SK-N-SH (cell line): Measurements from ENCODE around the gene DHX16. TPM values are rescaled to one million over a fixed set of nuclear protein-coding genes. Genes with fewer than 3 reads are reported as not detected.

Experiments used
- CTCF ChIA-PET: fragments of 300-600, 350-600 bp; formaldehyde crosslinking; extraction: SDS; loops from one replicate; lab custom pipeline; 2021; lab: Yijun Ruan, JAX
- POLR2A ChIA-PET: fragments of 350-600 bp; sonication (Branson Sonifier 250); formaldehyde crosslinking; extraction: SDS; loops from one replicate; lab custom pipeline; 2020; ENCODE audit warnings: antibody characterized with exemption, inconsistent platforms; lab: Yijun Ruan, JAX
- DNase-seq: peaks from one replicate; pipeline ENCODE4 v3.0.0; 2012
- H2AFZ ChIP-seq: fragments of 200-600 bp; sonication (generic); 2 replicates; pipeline ENCODE4 v1.8.1; 2016; ENCODE audit warnings: antibody characterized with exemption, mild to moderate bottlenecking, low read depth
- H3F3A ChIP-seq: fragments of 200-600 bp; sonication (generic); replicated peaks from 2 replicates; pipeline ENCODE3; 2016; ENCODE audit warnings: antibody characterized with exemption, mild to moderate bottlenecking; ENCODE audit not compliant: insufficient read depth
- H3K27ac ChIP-seq, 2 experiments: fragments of 200-500 bp in 1 of 2; fragments of 200-600 bp in 1 of 2; sonication (Bioruptor generic) in 1 of 2; sonication (generic), shearing (Covaris generic) in 1 of 2; 2 replicates each; pipeline versions ENCODE4 v1.5.1 to v1.6.1; 2014 to 2016; ENCODE audit warnings: low read depth in 2 of 2, inconsistent platforms in 1 of 2, low read length in 1 of 2, mild to moderate bottlenecking in 1 of 2, mixed read lengths in 1 of 2
- H3K27me3 ChIP-seq: fragments of 200-600 bp; sonication (generic), shearing (Covaris generic); 2 replicates; pipeline ENCODE4 v1.6.1; 2016; ENCODE audit warnings: mixed run types; ENCODE audit not compliant: insufficient read depth
- H3K36me3 ChIP-seq, 2 experiments: fragments of 200-500 bp in 1 of 2; fragments of 200-600 bp in 1 of 2; sonication (Bioruptor generic) in 1 of 2; sonication (generic) in 1 of 2; replicated peaks in 1 of 2; 2 replicates each; pipeline versions ENCODE3 to v1.5.1; 2014 to 2016; ENCODE audit warnings: low read length in 1 of 2, mild to moderate bottlenecking in 1 of 2; ENCODE audit not compliant: insufficient read depth in 2 of 2, control insufficient read depth in 1 of 2
- H3K4me1 ChIP-seq, 2 experiments: fragments of 200-500 bp in 1 of 2; fragments of 200-600 bp in 1 of 2; sonication (Bioruptor generic) in 1 of 2; sonication (generic), shearing (Covaris generic) in 1 of 2; 2 replicates each; pipeline versions ENCODE4 v1.5.1 to v1.6.1; 2014 to 2016; ENCODE audit warnings: low read depth in 1 of 2, low read length in 1 of 2, mixed run types in 1 of 2; ENCODE audit not compliant: insufficient read depth in 2 of 2, control insufficient read depth in 1 of 2
- H3K4me2 ChIP-seq: fragments of 200-600 bp; sonication (generic), shearing (Covaris generic); 2 replicates; pipeline ENCODE4 v1.6.1; 2017; ENCODE audit warnings: mixed run types
- H3K4me3 ChIP-seq, 2 experiments: fragments of 200-500 bp in 1 of 2; fragments of 200-600 bp in 1 of 2; sonication (Bioruptor generic) in 1 of 2; sonication (generic), shearing (Covaris generic) in 1 of 2; 2 replicates each; pipeline versions ENCODE4 v1.5.1 to v1.8.1; 2014 to 2016; ENCODE audit warnings: low read depth in 2 of 2, inconsistent platforms in 1 of 2, low read length in 1 of 2, mild to moderate bottlenecking in 1 of 2, mixed read lengths in 1 of 2, moderate library complexity in 1 of 2
- H3K79me2 ChIP-seq: fragments of 200-600 bp; sonication (generic); 2 replicates; pipeline ENCODE4 v1.8.1; 2017; ENCODE audit warnings: mild to moderate bottlenecking; ENCODE audit not compliant: insufficient read depth
- H3K9ac ChIP-seq: fragments of 200-600 bp; sonication (generic); 2 replicates; pipeline ENCODE4 v1.6.1; 2017; ENCODE audit warnings: mixed run types
- H3K9me2 ChIP-seq: fragments of 200-600 bp; sonication (generic); 2 replicates; pipeline ENCODE4 v1.6.1; 2017; ENCODE audit warnings: mixed run types
- H3K9me3 ChIP-seq: fragments of 200-600 bp; sonication (generic); 2 replicates; pipeline ENCODE4 v1.6.1; 2017; ENCODE audit warnings: mixed run types, mild to moderate bottlenecking, moderate library complexity
- H4K20me1 ChIP-seq: fragments of 200-600 bp; sonication (generic); 2 replicates; pipeline ENCODE4 v1.6.1; 2017; ENCODE audit warnings: mild to moderate bottlenecking, mixed run types; ENCODE audit not compliant: insufficient read depth
- CTCF ChIP-seq: fragments of 200-600 bp; sonication (generic); IDR thresholded peaks from 2 replicates; pipeline ENCODE4 v1.6.1; 2017; ENCODE audit warnings: antibody characterized with exemption, mild to moderate bottlenecking, moderate library complexity
- EP300 ChIP-seq, 2 experiments: IDR thresholded peaks; 2 replicates each; pipeline versions ENCODE4 v1.4.0 to v1.6.1; 2012; ENCODE audit warnings: borderline replicate concordance in 1 of 2, low read depth in 1 of 2, low read length in 1 of 2
- FOSL2 ChIP-seq: IDR thresholded peaks from 2 replicates; pipeline ENCODE4 v1.4.0; 2012; ENCODE audit warnings: low read depth, mild to moderate bottlenecking, moderate library complexity, borderline replicate concordance
- GATA2 ChIP-seq: sonication (generic); formaldehyde crosslinking; IDR thresholded peaks from 2 replicates; pipeline ENCODE4 v1.5.0; 2020; ENCODE audit warnings: mild to moderate bottlenecking, missing genetic modification reagents
- JUND ChIP-seq: IDR thresholded peaks from 2 replicates; pipeline ENCODE4 v1.4.0; 2012
- MXI1 ChIP-seq: IDR thresholded peaks from 2 replicates; pipeline ENCODE4 v1.6.1; 2012; ENCODE audit warnings: mild to moderate bottlenecking, low read depth, low read length, improper control_type of control experiment
- NFIC ChIP-seq: IDR thresholded peaks from 2 replicates; pipeline ENCODE4 v1.4.0; 2012; ENCODE audit warnings: borderline replicate concordance
- NRF1 ChIP-seq: IDR thresholded peaks from 2 replicates; pipeline ENCODE4 v1.6.1; 2012; ENCODE audit warnings: low read depth, mild to moderate bottlenecking, low read length
- RCOR1 ChIP-seq: fragments of 150-350 bp; IDR thresholded peaks from 2 replicates; pipeline ENCODE4 v1.6.1; 2017; ENCODE audit warnings: antibody characterized with exemption, low read length
- RXRA ChIP-seq: IDR thresholded peaks from 2 replicates; pipeline ENCODE4 v1.4.0; 2012; ENCODE audit warnings: low read depth, mild to moderate bottlenecking, borderline replicate concordance
- SIN3A ChIP-seq: IDR thresholded peaks from 2 replicates; pipeline ENCODE4 v1.6.1; 2012; ENCODE audit warnings: low read depth, mild to moderate bottlenecking, low read length, moderate library complexity, borderline replicate concordance
- SMC3 ChIP-seq: IDR thresholded peaks from 2 replicates; pipeline ENCODE4 v1.6.1; 2012; ENCODE audit warnings: low read depth, low read length, improper control_type of control experiment
- TAF1 ChIP-seq: IDR thresholded peaks from 2 replicates; pipeline ENCODE4 v1.6.1; 2012; ENCODE audit warnings: low read depth, mild to moderate bottlenecking, low read length, moderate library complexity, borderline replicate concordance
- TCF12 ChIP-seq: IDR thresholded peaks from 2 replicates; pipeline ENCODE4 v1.4.0; 2012
- YY1 ChIP-seq: IDR thresholded peaks from 2 replicates; pipeline ENCODE4 v1.4.0; 2012; ENCODE audit warnings: low read depth, mild to moderate bottlenecking
- WGBS: methylation state at CpG from one replicate; pipeline ENCODE4 v1.1.6; 2017; ENCODE audit warnings: low lambda C conversion rate; 5-methylcytosine and 5-hydroxymethylcytosine counted together
- polyA plus RNA-seq, 3 experiments: library from polyadenylated mRNA; depleted of rRNA; stranded (reverse); fragments of >200 nt; gene quantifications; 2 replicates each; pipeline ENCODE4 v1.2.3, GENCODE V29; 2012
- TF ChIP-seq, protein P1 (sequence below): IDR thresholded peaks from 2 replicates; pipeline ENCODE4 v1.6.1; 2012; ENCODE audit warnings: mild to moderate bottlenecking, low read depth, low read length, moderate library complexity
- TF ChIP-seq, protein P2 (sequence below): fragments of 150-350 bp; IDR thresholded peaks from 2 replicates; pipeline ENCODE4 v1.6.1; 2016; ENCODE audit warnings: mild to moderate bottlenecking, low read depth, low read length

The DHX16 gene
- polyA plus RNA-seq, 1 of the 3 experiments (the other 2 are of a cell fraction), result 59.8 TPM

DNA sequence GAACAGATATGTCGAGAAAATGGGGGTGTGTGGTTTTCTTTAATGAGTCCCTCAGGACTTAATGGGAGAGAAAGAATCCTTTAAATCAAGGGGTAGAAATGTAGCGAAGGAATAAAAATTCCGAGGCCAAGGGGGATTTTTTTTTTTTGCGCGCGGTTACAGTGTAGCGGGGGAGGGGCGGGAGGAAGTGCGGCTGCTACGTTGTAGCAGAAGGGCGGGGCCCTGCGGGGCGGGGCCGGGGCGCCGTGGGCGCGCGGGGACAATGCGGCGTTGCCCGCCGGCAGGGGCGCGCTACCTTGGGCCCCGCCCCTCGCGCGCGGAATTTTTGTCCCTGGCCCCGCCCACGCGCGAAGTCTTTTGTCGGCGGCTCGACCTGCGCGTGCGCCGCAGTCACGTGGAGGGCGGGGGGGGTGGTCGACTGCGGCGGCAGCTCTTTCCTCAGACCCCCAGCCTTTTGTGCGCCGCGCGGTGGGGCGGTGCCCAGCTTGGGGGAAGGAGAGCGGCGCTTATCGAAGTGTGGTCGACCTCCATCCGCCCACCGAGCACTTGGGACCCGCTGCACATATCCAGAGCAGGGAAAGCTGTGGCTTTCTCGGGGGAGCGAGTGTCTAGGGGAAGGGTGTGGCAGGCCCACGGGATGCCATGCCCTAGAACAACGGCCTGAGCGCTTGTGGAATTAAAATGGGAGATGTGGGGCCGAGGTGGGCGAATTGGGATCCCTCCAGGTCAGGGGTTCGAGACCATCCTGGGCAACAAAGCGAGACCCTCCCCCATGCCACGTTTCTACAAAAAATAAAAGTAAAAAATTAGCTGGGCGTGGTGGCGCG is 48.6 kb upstream of the DHX16 start (continued):
- TF ChIP-seq, protein P1, sequence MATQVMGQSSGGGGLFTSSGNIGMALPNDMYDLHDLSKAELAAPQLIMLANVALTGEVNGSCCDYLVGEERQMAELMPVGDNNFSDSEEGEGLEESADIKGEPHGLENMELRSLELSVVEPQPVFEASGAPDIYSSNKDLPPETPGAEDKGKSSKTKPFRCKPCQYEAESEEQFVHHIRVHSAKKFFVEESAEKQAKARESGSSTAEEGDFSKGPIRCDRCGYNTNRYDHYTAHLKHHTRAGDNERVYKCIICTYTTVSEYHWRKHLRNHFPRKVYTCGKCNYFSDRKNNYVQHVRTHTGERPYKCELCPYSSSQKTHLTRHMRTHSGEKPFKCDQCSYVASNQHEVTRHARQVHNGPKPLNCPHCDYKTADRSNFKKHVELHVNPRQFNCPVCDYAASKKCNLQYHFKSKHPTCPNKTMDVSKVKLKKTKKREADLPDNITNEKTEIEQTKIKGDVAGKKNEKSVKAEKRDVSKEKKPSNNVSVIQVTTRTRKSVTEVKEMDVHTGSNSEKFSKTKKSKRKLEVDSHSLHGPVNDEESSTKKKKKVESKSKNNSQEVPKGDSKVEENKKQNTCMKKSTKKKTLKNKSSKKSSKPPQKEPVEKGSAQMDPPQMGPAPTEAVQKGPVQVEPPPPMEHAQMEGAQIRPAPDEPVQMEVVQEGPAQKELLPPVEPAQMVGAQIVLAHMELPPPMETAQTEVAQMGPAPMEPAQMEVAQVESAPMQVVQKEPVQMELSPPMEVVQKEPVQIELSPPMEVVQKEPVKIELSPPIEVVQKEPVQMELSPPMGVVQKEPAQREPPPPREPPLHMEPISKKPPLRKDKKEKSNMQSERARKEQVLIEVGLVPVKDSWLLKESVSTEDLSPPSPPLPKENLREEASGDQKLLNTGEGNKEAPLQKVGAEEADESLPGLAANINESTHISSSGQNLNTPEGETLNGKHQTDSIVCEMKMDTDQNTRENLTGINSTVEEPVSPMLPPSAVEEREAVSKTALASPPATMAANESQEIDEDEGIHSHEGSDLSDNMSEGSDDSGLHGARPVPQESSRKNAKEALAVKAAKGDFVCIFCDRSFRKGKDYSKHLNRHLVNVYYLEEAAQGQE, result peak; percentile 48; the same call in 1 of the 2 replicates
- TF ChIP-seq MXI1, result peak; percentile 93
- peak; percentile 35 for TF ChIP-seq CTCF
- no peak for TF ChIP-seq YY1
- TF ChIP-seq EP300 (IDR thresholded peaks at IDR 0.05; ENCODE audit: borderline replicate concordance in 1 of 2, low read depth in 1 of 2, low read length in 1 of 2), result no peak; a peak in 1 of 4 replicates

GRCh38 chr6:30720738-30721197 is 48.0 kb upstream of the DHX16 start:
- H3K9ac ChIP-seq, result peak overlapping the region; percentile 100
- H3K4me1 ChIP-seq, result peaks cover 38 to 42% of the 10 kb centered on the region in 2 experiments
- H3K9me3 ChIP-seq, result no peaks in the 10 kb centered on the region; the same call in 1 of the 2 replicates
- H3K36me3 ChIP-seq, result peaks cover 29 to 36% of the 10 kb centered on the region in 2 experiments
- peaks cover 83% of the 10 kb centered on the region for H3K79me2 ChIP-seq
- under 1% methylated on average over 29 of the region's 29 CpGs for WGBS
- H2AFZ ChIP-seq, result no peak overlapping the region
- H3K27me3 ChIP-seq, result no peaks in the 10 kb centered on the region
- peak overlapping the region; percentile 81 for H3K4me2 ChIP-seq
- H3K9me2 ChIP-seq, result no peaks in the 10 kb centered on the region
- H3K27ac ChIP-seq, result peak overlapping the region; percentile 93 to 98
- peak overlapping the region; percentile 89 to 93 for H3K4me3 ChIP-seq
- H4K20me1 ChIP-seq, result peaks cover 44% of the 10 kb centered on the region
- peaks cover 59% of the 10 kb centered on the region for H3F3A ChIP-seq
- CTCF ChIA-PET, result interaction anchor here (0.9 to 42.4 kb wide), 6 partner anchors 9 to 102 kb away, joined by 3 to 838 read pairs (median 6); partner anchors contain the start of genes DHX16, FLOT1, NRM and PPP1R18
- no peak for TF ChIP-seq SMC3
- TF ChIP-seq NFIC, result no peak
- no peak for TF ChIP-seq RXRA
- peak; percentile 1; the same call in 1 of the 2 replicates for TF ChIP-seq FOSL2
- TF ChIP-seq RCOR1, result no peak
- no peak for TF ChIP-seq TCF12
- TF ChIP-seq, protein P1, result no peak
- no peak for TF ChIP-seq GATA2 (CRISPR knock-in tag)
- TF ChIP-seq NRF1, result no peak
- peak; percentile 56; the same call in 1 of the 2 replicates for TF ChIP-seq TAF1
- TF ChIP-seq SIN3A, result 0 out of 2 replicates have a peak, but pooled peaks have one; percentile 11
- no peak for TF ChIP-seq JUND
- TF ChIP-seq, protein P2, sequence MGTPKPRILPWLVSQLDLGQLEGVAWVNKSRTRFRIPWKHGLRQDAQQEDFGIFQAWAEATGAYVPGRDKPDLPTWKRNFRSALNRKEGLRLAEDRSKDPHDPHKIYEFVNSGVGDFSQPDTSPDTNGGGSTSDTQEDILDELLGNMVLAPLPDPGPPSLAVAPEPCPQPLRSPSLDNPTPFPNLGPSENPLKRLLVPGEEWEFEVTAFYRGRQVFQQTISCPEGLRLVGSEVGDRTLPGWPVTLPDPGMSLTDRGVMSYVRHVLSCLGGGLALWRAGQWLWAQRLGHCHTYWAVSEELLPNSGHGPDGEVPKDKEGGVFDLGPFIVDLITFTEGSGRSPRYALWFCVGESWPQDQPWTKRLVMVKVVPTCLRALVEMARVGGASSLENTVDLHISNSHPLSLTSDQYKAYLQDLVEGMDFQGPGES, result no peak
- TF ChIP-seq YY1, result no peak; the same call in 1 of the 2 replicates
- peak; percentile 67 for DNase-seq
- POLR2A ChIA-PET, result interaction anchor here (0.6 to 2.9 kb wide), 11 partner anchors 12 to 160 kb away, joined by 3 to 24 read pairs (median 4); partner anchors contain the start of genes FLOT1, MRPS18B, NRM and PPP1R10
